HG03460 (cell line): Measurements from ENCODE around the gene CPSF4.

ENCODE experiments used
- ATAC-seq: cut with Tn5 transposase; IDR thresholded peaks from one replicate; pipeline ENCODE4 v1.9.1; 2021; ENCODE audit not compliant: unreplicated experiment

Gene CPSF4

GRCh38 chr7:99446096-99446495, 7.4 kb downstream of the CPSF4 start:
- no peak for ATAC-seq

GRCh38 chr7:99447943-99448342, 9.2 kb downstream of the CPSF4 start:
- ATAC-seq, result no peak

- ATAC-seq, result no peak
Measured at GRCh38 chr7:99448855-99449254, 10.1 kb downstream of the CPSF4 start.

- no peak for ATAC-seq
Measured at GRCh38 chr7:99449326-99449725, 10.6 kb downstream of the CPSF4 start.

GRCh38 chr7:99451936-99452335, 13.2 kb downstream of the CPSF4 start:
- ATAC-seq, result no peak

- no peak for ATAC-seq
Measured at GRCh38 chr7:99452541-99452940, 13.8 kb downstream of the CPSF4 start.

- ATAC-seq, result no peak
Measured at GRCh38 chr7:99453105-99453504, 14.4 kb downstream of the CPSF4 start.

- no peak for ATAC-seq
Measured at GRCh38 chr7:99455874-99456273, 17.1 kb downstream of the CPSF4 start.

- ATAC-seq, result no peak
Measured at GRCh38 chr7:99456288-99456687, 17.5 kb downstream of the CPSF4 start.

GRCh38 chr7:99457050-99457649, 18.4 kb downstream of the CPSF4 start:
- no peak for ATAC-seq

GRCh38 chr7:99457650-99458493, 19.1 kb downstream of the CPSF4 start:
- no peak for ATAC-seq

- ATAC-seq, result no peak
Measured at GRCh38 chr7:99459087-99459486, 20.3 kb downstream of the CPSF4 start.

- no peak for ATAC-seq
Measured at GRCh38 chr7:99460651-99461050, 21.9 kb downstream of the CPSF4 start.

GRCh38 chr7:99461221-99461620, 22.5 kb downstream of the CPSF4 start:
- no peak for ATAC-seq

GRCh38 chr7:99465421-99465768, 26.7 kb downstream of the CPSF4 start:
- peak; percentile 6 for ATAC-seq

GRCh38 chr7:99468336-99468918, 29.7 kb downstream of the CPSF4 start:
- ATAC-seq, result no peak

- ATAC-seq, result no peak
Measured at GRCh38 chr7:99469381-99470065, 30.8 kb downstream of the CPSF4 start.

- ATAC-seq, result peak; percentile 97
Measured at GRCh38 chr7:99472561-99473314, 34.0 kb downstream of the CPSF4 start, which contains the start of gene ZNF789. Gene ZNF789 (plus strand): TSS chr7:99472890. CDS start chr7:99476457, 3,567 bp downstream.

- ATAC-seq, result no peak
Measured at GRCh38 chr7:99473315-99473596, 34.5 kb downstream of the CPSF4 start.

- ATAC-seq, result no peak
Measured at GRCh38 chr7:99476107-99476506, 37.4 kb downstream of the CPSF4 start.
